ENCODE results near the gene ZC3H12D. TPM values are rescaled to one million over a fixed set of nuclear protein-coding genes. Genes with fewer than 3 reads are reported as not detected.

The ZC3H12D gene
- total RNA-seq, 1 experiment from 2014 or later = not detected

DNA sequence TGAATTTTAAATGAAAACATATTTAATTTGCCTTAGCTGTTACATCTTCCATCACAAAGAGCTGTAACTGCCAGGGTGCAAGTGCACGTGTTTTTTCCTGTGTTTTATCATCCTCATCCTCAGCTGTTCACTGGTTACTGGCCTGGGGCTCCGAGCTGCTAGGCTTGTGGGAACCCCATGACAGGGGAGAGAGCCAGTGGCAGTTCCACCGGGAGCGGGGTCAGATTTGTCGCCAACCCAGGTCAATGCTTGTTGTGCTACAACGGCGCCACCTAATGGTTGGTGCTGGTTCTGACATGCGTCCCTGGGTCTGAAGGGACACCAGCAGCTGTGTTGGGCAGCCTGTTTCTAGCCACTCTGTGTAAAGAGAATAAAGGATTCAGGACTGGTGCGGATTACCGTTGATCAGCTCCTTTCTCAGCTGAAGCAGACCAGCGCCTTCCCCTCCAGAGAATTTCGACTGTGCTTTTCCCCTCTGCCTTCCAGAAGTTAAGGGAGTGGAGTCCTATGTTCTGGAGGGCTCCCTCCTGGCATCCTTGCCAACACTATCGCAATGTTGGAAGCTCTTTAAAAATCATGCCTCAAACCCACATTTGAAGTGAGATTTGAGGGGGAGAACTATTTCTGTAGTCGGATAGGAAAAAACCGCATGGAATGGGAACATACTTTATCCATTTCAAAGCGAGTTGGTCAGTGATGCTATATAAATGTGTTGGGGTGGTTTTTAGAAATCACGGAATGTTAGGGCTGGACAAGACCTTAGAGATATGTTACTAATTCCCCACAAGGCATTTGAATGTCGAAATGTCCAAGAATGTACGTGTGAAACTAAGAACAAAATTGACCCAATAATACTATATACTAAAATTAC, 52.7 kb downstream of the ZC3H12D start:
- DNase-seq = peak; percentile 91 to 97
- Histone ChIP-seq H3K27me3 (no peaks in the 10 kb centered on the region), H3K36me3 (no peaks in the 10 kb centered on the region), H3K9me3 (replicated peaks) (no peaks in the 10 kb centered on the region), H3K4me1 (0 out of 2 replicates have a peak, but pooled peaks cover 2% of the 10 kb centered on the region), H3K4me3 (no peak overlapping the region), H3K27ac (no peak overlapping the region)

GRCh38 chr6:149429427-149430360, 55.1 kb downstream of the ZC3H12D start:
- no peak for DNase-seq
- H3K27ac ChIP-seq = no peak overlapping the region
- no peaks in the 10 kb centered on the region for H3K9me3 ChIP-seq (replicated peaks)
- H3K27me3 ChIP-seq = no peaks in the 10 kb centered on the region
- H3K36me3 ChIP-seq = no peaks in the 10 kb centered on the region
- H3K4me3 ChIP-seq = no peak overlapping the region
- 0 out of 2 replicates have a peak, but pooled peaks cover 2% of the 10 kb centered on the region for H3K4me1 ChIP-seq

DNA sequence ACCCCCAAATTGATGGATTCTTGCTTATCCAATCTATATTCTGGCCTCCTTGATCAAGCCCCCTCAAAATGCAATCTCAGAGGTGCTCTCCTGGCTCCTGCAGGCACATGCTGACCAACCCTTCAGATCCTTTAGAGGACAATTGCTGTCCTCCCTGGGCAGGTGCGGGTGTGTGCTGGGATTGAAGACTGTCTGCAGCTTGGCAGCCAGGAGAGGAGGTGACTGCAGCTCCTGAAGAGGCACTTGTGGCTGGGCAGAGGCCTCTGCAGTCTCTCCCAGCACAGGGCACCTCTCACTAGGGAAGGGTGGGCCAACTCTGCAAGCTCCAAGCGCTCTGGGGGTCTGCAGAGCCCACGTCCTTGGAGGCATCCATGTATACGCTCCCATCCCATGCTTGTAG, 56.2 kb downstream of the ZC3H12D start:
- Histone ChIP-seq H3K9me3 (replicated peaks) (no peaks in the 10 kb centered on the region), H3K4me3 (no peak overlapping the region), H3K27me3 (no peaks in the 10 kb centered on the region), H3K27ac (no peak overlapping the region), H3K36me3 (no peaks in the 10 kb centered on the region), H3K4me1 (0 out of 2 replicates have a peak, but pooled peaks cover 2% of the 10 kb centered on the region)
- no peak for DNase-seq

- no peaks in the 10 kb centered on the region for H3K4me1 ChIP-seq
- no peak overlapping the region for H3K4me3 ChIP-seq
- no peaks in the 10 kb centered on the region for H3K36me3 ChIP-seq
- DNase-seq = no peak
- H3K27me3 ChIP-seq = no peaks in the 10 kb centered on the region
- no peak overlapping the region for H3K27ac ChIP-seq
- no peaks in the 10 kb centered on the region for H3K9me3 ChIP-seq (replicated peaks)
These were observed 59.1 kb downstream of the ZC3H12D start for GRCh38 chr6:149425754-149426153.

DNA sequence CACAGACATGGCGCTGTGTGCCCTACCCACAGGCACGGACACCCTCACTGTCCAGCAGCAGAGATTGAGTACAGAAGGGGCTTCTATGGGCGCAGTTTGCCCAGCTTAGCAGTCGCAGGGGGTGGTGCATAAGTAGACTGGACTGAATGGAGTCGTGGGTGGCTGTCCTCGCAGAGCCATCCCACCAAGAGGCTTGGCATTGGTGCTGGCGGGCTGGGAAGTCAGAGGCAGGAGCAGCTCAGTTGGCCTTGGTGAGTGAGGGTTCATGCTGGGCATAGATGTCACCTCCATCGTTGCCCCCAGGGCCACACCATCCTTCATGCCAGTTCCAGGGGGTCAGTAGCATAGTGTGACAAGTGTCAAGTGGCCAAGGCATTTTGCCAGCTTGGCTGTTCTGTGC, 59.6 kb downstream of the ZC3H12D start:
- no peak overlapping the region for H3K4me3 ChIP-seq
- H3K27ac ChIP-seq = no peak overlapping the region
- H3K36me3 ChIP-seq = no peaks in the 10 kb centered on the region
- H3K27me3 ChIP-seq = no peaks in the 10 kb centered on the region
- no peaks in the 10 kb centered on the region for H3K4me1 ChIP-seq
- no peaks in the 10 kb centered on the region for H3K9me3 ChIP-seq (replicated peaks)
- DNase-seq = no peak

DNA sequence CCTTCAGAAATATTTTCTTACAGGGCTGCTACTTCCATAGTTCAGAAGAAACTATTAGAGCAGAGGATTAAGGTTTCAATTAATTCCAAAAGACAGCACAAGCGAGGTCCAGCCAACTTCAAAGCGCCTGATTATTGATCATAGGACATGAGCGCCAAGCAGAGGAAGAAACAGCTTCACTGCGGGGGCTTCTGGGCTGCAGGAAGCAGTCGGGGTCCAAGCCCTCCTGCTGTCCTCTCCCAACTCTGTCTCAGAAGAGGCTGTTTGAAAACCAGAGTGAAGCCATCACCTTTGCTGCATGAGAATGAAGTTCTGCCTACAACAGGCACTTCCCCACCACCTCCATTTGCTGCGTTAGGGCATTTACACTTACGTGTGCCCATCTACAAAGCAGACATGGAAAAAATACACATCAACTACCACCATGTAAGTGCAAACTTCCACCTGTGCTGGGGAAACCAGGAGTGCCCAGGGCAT, 60.8 kb downstream of the ZC3H12D start:
- Histone ChIP-seq H3K9me3 (replicated peaks) (no peaks in the 10 kb centered on the region), H3K36me3 (no peaks in the 10 kb centered on the region), H3K4me1 (no peaks in the 10 kb centered on the region), H3K27ac (no peak overlapping the region), H3K27me3 (no peaks in the 10 kb centered on the region), H3K4me3 (no peak overlapping the region; the same call in 1 of the 2 replicates)
- no peak for DNase-seq

DNA sequence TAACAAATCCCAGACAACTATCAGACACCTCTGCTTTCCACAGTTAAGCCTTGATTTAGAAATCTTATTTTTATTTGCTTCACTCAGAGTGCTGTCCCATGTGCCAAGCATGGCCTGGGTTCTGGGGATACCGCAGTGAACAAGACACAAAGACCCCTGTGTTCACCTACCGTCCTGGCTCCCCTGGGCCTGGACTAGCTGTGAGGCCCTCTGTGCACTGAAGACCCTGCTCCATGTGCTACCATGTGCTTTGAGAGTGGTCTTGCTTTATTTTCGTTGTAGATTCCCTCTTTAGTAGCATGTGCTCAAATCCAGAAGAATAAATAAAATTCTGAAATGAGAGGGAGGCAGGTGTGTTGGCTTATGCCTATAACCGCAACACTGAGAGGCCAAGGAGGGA, 62.2 kb downstream of the ZC3H12D start:
- H3K27ac ChIP-seq = no peak overlapping the region
- H3K36me3 ChIP-seq = no peaks in the 10 kb centered on the region
- no peaks in the 10 kb centered on the region for H3K9me3 ChIP-seq (replicated peaks)
- H3K4me1 ChIP-seq = no peaks in the 10 kb centered on the region
- no peak overlapping the region for H3K4me3 ChIP-seq
- H3K27me3 ChIP-seq = no peaks in the 10 kb centered on the region
- DNase-seq = no peak

DNA sequence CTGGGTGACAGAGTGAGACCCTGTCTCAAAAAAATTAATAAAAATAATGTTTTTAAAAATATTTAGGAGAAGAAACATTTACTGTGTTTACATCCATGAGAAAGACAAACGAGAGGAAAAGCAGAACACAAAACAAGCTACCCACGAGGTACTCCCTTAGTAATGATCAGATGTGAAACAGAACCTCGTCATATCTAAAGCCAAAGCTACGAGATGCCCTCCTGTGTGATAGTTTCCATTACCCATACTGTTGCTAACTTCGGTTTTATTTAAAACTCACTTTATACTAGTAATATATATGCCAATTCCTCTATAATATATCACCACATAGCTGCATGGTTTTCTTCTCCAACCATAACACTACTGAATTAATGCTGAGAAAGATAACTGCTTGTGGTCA, 63.7 kb downstream of the ZC3H12D start:
- Histone ChIP-seq H3K9me3 (replicated peaks) (no peaks in the 10 kb centered on the region), H3K4me3 (no peak overlapping the region), H3K36me3 (no peaks in the 10 kb centered on the region), H3K27me3 (no peaks in the 10 kb centered on the region), H3K27ac (no peak overlapping the region), H3K4me1 (no peaks in the 10 kb centered on the region)
- DNase-seq = no peak

- no peak overlapping the region for H3K4me3 ChIP-seq
- H3K27ac ChIP-seq = no peak overlapping the region
- H3K4me1 ChIP-seq = no peaks in the 10 kb centered on the region
- DNase-seq = no peak
- H3K36me3 ChIP-seq = no peaks in the 10 kb centered on the region
- H3K9me3 ChIP-seq (replicated peaks) = no peaks in the 10 kb centered on the region
- no peaks in the 10 kb centered on the region for H3K27me3 ChIP-seq
These were observed 65.0 kb downstream of the ZC3H12D start for GRCh38 chr6:149419696-149420404.

- Histone ChIP-seq H3K27me3 (no peaks in the 10 kb centered on the region), H3K4me1 (no peaks in the 10 kb centered on the region), H3K27ac (no peak overlapping the region), H3K9me3 (replicated peaks) (no peaks in the 10 kb centered on the region), H3K36me3 (peaks cover 6% of the 10 kb centered on the region), H3K4me3 (no peak overlapping the region)
- DNase-seq = no peak
These were observed 70.0 kb downstream of the ZC3H12D start for GRCh38 chr6:149414821-149415220.

DNA sequence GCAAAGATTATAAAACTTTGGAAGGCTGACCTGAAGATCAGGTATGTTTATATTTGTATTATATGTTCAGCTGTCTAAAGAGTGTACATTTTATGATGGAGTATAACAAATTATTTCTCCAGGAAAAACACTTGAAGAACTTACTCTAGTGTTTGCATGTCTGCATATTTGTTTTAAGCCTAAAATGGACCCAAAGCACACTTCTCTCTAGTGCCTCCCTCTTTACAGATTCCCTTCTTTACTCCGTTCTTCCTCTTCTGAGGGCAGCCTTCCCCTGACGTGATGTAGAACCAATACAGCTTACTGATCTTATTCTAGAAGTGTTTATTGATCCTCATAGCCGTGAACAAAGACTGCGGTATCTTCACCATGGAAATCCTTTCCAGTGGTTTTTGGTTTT, 70.8 kb downstream of the ZC3H12D start:
- Histone ChIP-seq H3K27me3 (no peaks in the 10 kb centered on the region), H3K4me1 (no peaks in the 10 kb centered on the region), H3K4me3 (no peak overlapping the region), H3K36me3 (peaks cover 11% of the 10 kb centered on the region), H3K27ac (no peak overlapping the region), H3K9me3 (replicated peaks) (no peaks in the 10 kb centered on the region)
- DNase-seq = no peak

- Histone ChIP-seq H3K36me3 (peaks cover 28% of the 10 kb centered on the region), H3K9me3 (replicated peaks) (no peaks in the 10 kb centered on the region), H3K27ac (no peak overlapping the region), H3K4me1 (no peaks in the 10 kb centered on the region), H3K4me3 (no peak overlapping the region), H3K27me3 (no peaks in the 10 kb centered on the region)
- DNase-seq = no peak
These were observed 74.3 kb downstream of the ZC3H12D start for GRCh38 chr6:149410557-149410956.

- Histone ChIP-seq H3K27ac (no peak overlapping the region), H3K36me3 (peaks cover 36% of the 10 kb centered on the region), H3K4me1 (no peaks in the 10 kb centered on the region), H3K27me3 (no peaks in the 10 kb centered on the region), H3K9me3 (replicated peaks) (no peaks in the 10 kb centered on the region), H3K4me3 (no peak overlapping the region)
- DNase-seq = no peak
These were observed 75.2 kb downstream of the ZC3H12D start for GRCh38 chr6:149409617-149410016.

Measured in SJCRH30 (cell line).